IPS DF 19.7 (cell line): ENCODE data around the gene CACNA1E.

Experiments
- DNase-seq: peaks from one replicate; pipeline ENCODE4 v3.0.0-alpha.2; 2013; ENCODE audit warnings: low read depth, low spot score

The CACNA1E gene

DNA sequence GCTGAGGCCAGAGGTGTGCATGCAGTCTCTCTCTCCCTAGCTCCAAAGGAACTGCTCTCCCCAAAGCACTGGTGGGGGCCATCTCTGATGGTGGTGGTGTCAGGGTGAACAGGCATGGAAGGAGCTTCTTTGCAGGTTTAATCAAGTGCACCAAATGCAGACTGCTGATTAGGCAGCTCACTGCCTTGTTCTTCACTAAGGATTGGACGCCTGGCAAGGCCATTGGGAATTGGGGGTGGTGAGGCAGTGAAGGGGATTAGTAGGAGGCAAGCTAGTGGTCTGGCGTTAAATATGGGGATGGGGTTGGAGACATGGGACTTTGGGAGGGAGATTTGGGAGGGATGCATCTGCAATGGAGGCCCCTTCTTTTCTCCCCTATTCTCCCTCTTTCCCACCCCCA lies 1.5 kb downstream of the CACNA1E start:
- DNase-seq = no peak

DNA sequence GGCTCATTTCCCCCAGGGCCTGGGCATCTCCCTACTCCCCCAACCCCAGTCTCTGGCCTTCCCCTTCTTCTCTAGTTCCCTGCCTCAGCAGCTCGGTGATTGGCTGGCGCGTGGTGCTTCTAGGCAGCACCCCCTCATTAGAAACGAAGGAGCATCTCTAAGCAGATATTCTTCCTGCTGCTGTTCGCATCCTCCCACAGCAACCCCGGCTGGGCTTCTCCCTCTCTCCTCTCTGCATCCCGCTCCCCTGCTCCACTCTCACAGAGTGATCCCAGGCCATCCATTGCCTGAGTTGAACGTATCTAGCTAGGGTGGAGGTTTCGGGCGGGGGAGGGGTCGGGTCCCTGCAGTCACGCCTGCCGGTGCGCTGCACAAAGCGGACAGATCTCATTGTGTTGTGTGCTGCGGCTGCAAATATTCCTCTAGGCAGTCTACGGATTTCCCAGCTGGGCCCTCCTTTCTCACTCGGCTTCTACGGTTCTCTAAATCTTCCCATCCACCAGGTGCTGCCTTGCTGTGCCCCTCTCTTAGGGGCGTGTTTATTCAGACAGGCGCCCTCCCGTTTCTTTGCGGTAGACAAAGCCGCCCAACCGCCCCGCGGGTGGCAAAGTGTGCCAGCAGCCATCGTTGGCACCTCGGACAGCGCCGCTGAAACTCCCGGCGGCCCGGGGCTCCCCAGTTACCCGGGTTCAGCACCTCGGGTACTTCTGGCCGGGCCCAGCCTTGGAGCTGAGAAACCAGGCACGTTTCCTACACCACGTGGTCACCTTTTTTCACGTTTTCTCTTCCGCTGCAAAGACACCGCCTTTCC lies 2.2 kb downstream of the CACNA1E start:
- DNase-seq = no peak

DNA sequence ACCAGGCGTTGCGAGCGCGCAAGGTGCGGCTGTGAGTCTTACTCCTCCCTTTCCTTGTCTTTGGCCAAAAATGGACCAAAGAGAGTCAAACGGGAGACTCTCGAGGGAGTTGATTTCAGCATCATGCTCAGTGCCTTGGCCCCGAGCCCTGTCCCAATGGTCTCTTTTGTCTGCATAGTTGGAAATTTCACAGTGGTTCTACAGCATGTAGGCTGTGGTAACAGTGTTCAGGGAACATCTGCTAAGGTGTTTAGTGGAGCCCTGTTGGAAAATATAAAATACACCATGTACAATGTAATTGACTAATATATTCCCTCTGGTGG lies 2.7 kb downstream of the CACNA1E start:
- no peak for DNase-seq

DNA sequence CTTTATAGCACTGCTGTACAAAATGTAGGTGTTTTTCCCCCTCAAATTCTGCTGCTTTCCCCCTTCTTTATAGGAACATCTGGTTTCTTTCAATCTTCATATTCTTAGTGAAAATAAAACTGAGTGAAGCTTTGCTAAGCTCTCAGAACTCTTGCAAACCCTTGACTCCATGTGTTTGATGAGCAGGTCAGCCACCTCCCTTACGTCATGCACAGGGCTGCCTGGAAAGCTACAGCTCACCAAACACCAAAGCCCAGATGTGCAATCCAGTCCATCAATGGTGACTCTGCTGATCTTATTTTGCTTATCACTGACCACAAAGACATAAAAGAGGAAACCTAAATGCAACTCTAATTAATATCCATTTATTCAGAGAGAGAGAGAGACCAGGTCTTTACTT lies 5.5 kb downstream of the CACNA1E start:
- DNase-seq = no peak

DNA sequence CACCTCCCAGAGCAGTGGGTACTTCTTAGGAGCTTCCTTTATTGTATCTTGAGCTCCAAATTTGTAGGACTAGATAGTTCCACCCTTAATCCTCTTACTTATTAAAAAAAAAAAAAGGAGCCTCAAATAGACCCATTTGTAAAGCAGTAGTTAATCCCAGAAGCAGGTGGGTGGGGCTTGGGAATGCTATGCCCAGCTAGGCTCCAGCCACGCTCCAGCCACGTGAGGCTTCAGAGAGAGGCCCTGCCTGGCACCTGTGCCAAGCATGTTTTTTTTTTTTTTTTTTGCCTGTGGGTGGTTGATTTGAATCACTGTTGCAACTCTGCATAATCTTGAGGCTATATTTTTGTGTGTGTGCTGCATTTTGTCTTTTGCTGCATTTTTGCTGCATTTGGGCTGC lies 7.0 kb downstream of the CACNA1E start:
- DNase-seq = no peak

DNA sequence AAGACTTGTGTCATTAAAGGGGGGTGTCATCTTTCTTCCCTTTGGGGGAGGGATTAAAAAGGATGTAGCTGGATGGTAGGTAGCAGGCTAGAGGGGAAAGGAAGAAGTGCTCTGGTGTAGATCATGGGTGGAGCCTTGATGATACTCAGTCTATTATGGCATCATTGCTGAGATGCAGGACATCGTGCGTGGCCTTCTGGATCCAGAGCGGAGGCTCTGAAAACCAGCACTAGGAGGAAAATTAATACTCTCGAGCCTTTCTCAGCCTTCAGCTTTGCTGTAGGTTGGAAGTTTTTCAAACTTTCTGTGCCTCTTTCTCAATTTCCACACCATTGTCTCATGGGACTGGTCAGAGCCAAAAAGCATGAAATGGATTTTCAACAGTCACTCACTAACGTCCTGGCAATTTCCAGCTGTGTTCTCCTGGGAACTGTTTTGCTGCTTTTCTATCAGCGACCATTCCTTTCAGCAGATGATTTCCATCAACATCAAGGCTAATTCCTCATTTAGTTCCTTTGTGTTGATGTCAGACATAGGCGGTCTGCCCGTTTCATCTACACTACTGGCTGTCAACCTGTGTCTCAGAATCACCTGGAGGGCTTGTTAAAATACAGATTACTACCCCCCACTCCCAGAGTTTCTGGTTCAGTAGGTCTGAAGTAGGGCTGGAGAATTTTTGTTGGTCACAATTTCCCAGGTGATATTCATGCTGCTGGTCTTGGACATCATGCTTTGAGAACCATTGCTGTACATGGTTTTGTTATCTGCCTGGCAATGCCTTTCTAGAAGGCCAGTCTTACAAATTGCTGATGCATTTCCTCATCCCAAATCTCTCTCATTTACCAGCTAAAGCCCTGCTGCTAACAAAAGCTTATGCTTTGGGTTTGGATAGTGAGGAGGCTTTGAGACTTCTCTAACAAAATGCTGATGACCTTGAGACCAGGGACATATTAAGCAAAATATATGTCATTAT lies 7.7 kb downstream of the CACNA1E start:
- DNase-seq = no peak

DNA sequence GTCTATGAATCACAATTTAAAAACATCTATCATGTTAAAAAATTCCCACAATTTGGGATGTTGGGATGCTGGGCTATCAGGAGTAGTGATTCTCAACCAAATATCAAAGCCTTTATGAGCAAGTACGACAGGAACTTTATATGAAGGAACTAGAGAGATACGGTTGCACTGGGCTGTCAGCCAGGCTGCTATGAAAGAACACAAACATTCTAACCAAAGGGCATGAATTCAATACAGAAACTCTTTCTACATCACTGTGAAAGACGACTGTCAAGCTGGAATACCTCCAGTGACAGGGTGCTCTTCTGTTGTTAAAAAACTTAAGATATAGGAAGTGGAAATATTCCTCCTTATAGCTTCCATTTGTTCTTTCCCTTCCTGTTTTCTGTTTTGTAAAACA lies 9.8 kb downstream of the CACNA1E start:
- no peak for DNase-seq

DNA sequence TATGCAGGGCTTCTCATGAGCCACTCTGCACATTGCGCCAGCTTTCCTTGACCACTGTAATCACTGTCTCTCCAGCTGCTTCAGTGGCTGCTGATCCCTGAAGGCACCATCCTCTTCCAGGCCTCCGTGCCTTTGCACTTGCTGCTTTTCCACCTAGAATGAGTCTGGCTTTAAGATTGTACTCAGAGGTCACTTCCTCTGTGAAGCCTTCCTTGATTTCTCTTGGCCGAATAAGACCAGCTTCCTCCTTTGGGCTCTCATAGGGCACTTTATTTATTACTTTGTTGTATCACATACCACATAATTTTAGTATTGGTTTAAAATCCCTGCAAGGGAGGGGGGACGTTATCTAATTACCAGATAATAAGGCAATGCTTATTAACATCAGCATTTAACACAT lies 10.6 kb downstream of the CACNA1E start:
- no peak for DNase-seq

DNA sequence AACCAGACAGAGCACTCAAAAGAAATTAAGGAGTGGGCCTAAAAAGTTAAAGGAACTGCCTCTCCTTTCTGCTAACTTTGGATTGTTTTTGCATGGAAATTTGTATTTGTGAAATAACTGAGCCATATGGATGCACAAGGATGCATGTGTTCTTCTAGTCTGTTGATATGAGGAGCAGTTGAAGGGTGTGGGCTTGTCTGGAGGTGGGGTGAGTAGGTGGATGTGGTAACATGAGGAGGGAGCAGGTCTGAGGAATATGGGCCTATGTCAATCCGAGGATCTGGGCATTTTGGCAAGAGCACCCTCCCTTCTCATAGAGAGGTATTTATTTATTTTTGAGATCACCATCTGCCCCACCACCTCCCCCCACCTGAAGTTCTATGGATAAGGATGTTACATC lies 13.4 kb downstream of the CACNA1E start:
- no peak for DNase-seq

DNA sequence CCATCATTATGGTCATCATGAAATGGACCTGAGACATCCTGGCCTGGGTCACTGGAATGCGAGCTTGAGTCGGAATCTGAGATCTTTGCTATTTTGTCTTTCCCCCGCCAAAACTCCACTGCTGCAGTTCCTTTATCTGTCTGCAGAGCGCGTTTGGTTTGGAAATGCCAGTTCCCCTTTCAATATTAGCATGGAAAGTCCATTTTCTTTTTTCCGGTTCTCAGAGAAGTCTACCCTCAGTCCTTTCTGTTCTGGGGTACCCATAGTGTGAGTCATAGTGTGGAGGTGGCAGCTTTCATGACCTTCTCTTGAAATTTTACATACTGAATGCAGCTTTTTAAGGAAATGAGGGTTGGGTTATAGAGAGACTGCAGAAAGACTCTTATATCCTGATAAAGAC lies 14.6 kb downstream of the CACNA1E start:
- no peak for DNase-seq

DNA sequence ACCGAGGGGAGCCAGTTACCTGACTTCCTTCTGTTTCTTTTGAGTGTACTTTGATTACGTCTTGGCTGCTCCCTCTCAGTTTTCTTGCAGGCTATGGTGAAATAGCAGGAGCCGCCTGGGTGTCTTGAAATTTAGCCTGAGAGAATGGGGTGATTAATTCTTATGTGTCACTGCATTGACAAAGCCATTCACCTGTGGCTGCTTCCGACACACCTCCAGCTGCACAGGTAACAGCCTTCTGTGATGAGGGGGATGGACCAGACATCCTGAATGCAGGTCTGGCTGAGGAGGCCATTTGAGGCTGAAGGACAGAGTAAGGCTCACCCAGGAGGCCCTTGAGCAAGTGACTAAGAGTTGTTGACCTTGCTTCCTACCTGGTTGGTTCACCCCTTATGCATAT lies 16.5 kb downstream of the CACNA1E start:
- no peak for DNase-seq

DNA sequence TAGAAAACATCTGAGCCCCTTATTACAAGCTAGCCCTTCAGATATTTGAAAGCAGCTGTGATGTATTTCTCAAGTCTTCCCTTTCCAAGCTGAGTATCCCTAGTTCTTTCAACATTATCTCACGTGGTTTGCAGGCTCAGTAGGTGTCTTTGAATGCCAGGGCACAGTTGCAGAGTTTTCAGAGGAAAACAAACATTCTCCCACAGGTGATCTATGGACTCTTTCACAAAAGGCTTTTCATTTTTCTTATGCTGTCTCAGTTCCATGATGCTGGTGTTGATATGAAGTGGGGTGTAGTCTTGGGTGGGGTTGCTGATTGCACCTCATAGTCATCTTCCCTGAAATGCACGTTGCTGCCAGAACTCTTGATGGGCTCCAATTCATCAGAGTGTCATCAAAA lies 17.3 kb downstream of the CACNA1E start:
- DNase-seq = no peak

DNA sequence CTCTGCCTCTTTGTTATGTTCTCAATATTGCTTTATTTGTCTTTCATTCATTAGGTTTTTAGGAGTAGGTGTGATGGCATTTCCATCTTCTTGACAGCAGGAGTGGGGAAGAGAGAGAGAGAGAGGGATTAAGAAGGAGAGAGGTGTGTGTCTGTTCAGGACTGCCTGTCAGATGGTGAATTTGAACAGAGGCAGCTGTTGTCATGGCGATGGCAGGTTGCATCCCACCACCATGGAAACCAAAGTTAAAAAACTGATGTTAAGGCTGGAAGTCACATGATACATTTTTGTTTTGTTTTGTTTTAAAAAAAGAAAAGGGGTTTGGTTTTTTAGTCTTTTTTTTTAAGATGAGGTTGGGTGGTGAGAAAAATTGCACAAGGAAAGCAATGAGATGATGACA lies 18.3 kb downstream of the CACNA1E start:
- no peak for DNase-seq

DNA sequence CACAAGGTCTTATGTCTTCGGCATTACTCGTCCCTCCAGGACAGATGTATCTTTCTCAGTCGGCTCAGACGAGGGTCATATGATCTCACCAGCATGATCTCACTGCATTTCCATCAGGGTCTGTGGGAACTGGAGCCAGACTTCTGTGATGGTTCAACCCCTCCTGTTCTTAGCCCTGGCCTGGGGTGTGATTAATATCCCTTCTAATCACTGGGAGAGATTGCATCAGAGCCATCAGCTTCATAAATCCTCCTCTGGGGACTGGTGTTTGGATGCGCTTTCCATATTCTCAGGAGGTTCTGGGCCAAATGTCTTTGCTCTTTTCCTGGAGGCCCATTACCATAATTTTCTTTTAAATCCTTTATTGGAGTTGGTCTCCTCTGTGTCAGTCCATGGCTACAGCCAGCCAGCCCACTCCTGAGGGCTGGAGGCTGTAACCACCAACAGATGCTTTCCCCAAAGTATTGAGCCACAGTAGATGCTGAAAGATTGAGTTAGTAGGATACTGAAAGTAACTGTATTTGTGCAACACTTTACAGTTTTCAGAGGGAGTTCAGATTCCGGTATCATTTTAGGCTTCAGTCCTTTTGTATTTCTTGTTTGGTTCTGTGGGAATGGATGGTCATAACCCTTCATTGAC lies 20.0 kb downstream of the CACNA1E start:
- DNase-seq = no peak

DNA sequence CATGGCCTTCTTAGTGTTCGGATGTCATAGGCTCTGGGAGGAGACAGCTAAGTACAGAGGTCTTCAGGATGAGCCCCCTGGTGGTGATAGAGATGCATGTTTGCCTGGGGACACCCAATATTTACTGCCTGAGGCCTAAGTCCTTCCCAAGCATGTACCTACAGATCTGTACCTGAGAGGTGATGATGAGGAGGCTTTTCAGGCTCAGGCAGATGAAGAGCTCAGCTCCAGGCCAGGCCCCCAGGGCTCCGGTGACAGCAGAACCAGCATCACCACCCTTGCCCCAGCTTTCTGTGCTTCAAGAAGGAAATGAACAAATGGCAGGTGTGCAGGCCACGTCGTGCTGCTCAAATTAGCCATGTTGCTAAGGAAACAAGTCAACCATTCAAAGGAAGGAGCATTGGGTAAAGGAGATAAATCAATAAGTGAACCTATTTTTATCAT lies 21.1 kb downstream of the CACNA1E start:
- peak; percentile 48 for DNase-seq

DNA sequence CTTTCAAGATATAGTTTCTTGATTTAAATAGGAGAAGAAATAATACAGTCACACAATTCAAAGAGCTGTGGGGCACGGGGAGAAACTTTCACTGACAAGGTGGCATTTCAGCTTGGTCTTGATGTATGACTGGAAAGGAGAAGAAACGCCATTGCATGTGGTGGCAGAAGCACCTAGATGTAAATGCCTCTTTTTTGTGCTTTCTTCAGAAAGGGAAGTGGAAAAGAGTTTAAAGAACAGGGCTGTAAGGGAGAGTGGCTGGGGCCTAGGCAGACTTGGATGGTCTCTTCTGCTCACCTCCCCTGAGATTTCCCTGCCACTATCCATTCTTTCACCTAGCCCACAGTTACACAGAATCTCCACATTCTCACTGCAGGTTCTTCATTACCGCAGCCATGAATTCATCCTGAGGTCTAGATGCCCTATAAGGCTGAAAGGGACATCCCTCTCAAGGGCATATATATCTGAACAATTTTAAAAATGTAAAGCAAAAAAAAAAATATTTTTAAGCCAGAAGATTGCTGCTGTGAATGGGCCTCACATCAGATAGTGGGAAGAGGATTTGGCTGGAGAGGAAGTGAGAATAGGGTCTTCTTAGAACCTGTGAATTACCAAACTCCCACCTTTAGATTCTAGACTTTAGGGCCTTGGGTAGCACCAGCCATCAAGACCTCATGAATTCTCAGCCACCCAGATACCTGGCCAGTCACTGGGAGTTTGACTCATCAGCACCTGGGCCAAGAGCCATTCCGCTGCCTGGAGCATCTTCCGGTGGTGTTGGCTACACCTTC lies 23.4 kb downstream of the CACNA1E start:
- DNase-seq = no peak

DNA sequence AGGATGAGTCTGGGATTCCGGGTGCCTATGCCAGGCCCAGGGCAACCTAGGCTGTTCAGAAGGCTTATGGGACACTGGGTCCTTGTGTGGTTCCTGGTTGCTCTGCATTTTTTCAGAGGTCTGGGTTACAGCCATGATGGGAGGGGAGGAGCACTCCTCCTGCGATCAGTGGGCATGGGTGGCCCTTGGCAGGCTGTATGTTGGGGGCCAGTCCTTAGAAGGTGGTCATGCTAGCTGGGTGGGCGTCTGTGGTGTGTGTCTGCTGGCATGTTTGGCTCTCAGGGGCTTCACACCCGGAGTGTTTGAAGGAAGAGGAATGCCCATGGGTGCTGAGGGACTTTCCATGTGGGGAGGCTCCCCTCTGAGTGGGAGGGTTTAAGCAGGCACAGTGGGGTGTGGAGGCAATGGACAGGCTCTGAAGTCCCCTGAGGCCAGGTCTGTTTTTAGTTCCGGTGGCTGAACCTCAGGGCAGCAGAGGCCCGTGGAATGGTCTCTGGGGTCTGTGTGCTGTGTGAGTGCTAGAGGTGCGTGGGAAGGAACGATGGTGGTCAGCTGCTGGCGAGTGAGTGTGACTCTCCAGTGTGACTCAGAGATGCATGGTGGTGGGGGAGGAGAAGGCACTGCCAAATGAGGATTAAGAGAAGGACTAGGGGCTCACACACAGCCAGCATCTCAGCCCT lies 25.3 kb downstream of the CACNA1E start:
- DNase-seq = no peak

DNA sequence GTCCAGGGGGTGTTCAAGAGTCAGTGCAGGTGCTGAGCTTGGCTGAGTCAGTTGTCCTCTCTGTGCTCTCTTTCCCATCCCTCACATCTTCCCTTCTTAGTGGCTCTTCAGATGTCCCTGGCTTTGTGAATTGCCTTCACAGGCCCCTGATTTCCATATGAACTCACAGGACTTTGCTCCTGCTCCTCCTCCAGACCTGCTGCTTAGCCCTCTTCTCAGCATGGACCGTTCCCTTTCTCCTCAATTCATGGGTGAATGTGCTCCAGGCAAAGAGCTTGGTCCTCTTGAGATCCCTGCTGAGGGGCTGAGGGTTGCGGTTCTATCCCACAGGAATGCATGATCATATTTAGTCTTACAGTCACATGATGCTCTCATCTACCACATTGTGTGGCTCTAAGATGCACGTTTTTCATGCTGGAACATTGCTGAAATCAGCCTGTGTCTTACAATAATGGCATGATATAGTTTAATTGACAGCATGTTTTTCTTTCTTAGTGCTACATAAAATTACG lies 30.5 kb downstream of the CACNA1E start:
- DNase-seq = no peak

DNA sequence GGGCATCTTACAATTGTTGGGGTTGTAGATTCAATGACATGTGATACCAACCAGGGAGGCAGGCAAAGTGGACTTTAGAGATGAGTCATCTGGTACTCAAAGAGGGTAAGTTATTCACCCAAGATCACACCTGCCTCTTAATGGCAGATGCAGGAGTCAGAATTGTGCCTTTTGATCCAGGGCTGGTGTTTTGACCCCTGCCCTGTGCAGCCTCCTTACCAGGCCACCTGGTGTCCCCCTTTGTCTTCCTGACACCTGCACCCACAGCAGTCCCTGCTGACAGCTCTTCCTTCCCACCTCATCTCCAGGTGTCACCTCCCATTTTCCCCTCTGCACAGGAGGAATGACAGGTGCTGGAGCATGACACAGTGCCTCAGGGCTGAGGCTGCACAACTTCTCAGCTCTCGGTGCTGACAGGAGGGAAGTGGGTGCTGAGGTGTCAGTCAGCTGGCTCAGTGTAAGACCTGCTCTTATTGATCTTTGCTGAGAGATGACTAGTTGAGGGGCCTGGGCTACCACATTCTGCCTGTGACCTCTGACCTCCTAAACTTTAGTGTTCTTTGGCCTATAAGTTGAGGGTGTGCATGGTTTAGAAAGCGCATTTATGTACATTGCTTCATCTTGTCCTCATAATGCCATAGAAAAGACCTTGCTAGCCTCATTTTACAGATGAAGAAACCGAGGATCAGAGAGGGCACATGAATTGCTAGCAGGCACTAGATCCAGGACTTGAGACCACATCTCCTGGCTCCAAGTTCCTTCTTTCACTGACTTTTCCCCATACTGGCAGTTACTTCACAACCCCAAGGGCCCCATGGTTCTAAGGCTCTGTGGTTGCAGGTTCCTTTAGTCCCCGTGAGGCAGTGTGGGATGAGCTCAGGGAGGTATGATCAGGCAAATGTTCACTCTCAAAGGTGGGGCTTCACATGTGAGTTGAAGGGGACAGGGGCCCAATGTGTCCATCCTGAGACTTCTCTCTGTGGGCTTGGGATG lies 31.3 kb downstream of the CACNA1E start:
- no peak for DNase-seq

DNA sequence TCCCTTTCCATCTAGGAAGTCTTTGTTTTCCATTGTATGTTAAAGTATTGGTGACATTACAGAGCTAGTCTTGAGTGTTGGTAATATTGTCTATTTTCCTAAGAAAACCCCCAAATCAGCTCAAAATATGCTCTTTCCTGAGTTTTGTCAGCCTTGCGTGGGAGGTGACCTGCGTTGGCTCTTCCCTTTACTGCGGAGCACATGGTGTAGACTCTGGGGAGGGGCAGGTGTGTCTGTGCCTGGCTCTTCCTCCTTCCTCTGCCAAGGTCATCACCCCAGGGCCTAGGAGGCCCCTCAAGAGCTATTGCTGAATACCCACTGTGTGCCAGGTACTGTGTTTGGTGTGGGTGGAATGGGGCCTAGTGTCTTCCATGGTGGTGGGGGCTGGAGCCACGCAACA lies 33.4 kb downstream of the CACNA1E start:
- DNase-seq = no peak
